GM19240 (cell line): ENCODE results near the gene CTNNA3.

Experiments used
- DNase-seq: peaks from one replicate; pipeline ENCODE4 v3.0.0; 2011; ENCODE audit warnings: low spot score; ENCODE audit not compliant: insufficient read length

CTNNA3 gene

DNA sequence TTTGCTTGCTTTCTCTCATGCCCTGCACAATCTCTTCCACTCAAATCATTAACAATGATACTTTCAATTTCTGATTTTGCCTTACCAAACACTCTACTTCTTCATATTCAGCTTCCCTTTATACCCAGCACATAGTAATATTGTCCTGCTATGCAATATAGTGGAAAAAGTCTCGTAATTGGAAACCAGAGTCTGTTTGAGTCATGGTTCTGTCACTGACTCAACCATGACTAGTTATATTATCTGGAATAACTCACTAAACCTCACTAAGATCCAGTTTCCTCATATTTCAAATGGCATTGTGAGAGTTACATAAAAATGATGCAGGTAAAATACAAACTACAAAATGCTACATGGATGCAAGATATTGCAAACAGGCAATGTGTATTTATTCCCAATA, 868.6 kb downstream of the CTNNA3 start:
- no peak for DNase-seq

DNA sequence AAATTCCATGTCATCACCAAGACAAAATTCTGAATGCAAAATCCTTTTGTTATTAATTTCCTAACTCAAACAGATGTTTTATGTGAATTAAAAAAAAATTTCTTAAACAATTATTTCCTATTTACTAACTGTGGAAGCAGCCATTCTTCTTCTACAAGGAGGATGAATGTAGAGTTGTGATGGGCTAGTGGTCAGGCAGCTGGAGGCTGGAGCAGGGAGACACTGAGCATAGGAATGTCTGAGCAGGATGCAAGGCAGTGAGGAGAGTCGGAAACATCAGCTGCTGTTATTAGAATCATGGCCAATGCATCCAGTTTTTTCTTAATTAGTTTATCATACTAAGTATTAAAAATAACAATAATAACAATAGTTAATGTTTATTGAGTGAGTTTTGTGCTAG, 872.7 kb downstream of the CTNNA3 start:
- DNase-seq, result no peak

DNA sequence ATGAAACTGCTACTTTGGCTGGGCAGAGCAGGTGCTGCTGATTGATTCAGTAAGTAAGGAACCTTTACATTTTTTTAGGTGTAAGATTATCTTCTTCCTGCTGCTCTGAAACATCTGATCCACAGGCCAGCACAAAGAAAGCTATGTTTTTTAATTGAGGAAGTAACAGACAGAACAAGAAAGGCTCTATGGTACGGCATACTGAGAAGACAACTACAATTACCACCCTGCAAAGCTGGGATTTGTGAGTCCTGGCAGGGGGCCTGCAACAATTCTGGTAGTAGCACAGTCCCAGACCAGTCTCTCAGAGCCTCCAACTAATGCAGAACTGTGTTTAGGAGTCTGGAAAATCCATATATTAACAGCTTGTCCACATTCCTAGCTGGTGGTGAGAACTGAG, 873.2 kb downstream of the CTNNA3 start:
- DNase-seq, result no peak

DNA sequence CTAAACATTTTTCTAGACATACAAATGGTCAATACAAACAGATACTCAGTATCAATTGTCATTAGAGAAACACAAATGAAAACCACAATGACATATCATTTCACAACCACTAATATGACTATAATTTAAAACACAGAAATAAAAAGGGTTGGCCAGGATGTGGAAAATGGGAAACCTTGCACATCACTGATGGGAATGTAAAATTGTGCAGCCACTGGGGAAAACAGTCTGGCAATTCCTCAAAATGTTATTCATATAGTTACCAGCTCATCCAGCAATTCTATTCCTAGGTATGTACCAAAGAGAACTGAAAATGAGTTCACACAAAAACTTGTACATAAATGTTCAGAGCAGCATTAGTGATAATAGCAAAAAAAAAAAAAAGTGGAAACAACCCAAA, 876.3 kb downstream of the CTNNA3 start:
- DNase-seq, result no peak

DNA sequence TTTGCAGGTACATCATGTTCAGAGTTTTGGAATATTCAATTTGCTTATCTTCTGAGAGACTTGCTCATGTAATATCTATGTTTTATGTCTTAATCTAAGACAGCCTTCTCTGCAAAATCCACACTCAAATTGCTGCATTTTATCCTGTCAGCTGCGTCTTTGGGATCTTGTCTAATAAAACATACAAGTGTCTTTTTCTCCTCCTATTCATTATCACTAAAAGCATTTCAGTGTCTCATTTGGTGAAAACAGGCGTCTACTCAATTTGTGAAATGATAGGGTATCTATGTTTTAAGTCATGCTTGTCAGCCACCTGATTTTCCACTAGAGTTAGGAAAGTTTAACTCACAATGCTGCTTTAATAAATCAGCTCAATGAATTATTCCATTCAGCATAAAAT, 882.9 kb downstream of the CTNNA3 start:
- no peak for DNase-seq

DNA sequence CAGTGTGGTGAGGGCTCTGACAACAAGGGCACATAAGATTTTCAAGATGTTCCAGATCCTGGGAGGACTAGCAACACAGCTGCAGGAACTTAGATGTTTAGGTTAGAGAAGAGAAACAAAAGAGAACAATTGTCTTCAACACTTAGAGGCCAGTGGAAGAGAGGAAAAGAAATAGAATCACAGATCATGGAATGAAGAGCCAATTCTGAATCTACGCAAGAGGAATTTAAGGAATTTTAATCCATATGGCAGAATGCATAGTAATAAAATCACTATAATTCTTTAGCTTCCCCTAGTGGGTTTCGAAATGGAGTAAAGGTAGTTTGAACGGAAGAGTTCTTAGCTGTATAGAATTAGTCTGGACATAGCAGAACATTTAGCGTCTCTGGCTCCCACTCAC, 884.8 kb downstream of the CTNNA3 start:
- DNase-seq, result no peak

DNA sequence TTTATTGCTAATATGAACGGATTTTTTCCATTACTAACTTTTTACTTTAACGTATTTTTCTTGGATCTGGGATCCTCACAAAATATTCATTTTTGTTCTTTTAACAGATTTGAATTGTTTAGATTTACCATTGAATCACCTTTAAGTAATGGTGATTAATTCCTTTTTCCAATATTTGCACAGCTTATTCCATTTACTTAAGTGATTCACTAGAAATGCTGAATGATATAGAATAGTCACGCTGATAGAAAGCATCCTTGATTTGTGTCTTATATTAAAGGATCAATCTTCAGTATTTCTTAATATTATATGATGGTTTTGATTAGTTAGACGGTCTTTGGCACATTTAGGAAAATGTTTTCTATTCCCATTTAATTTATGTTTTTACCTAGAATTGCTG, 886.6 kb downstream of the CTNNA3 start:
- DNase-seq, result no peak

DNA sequence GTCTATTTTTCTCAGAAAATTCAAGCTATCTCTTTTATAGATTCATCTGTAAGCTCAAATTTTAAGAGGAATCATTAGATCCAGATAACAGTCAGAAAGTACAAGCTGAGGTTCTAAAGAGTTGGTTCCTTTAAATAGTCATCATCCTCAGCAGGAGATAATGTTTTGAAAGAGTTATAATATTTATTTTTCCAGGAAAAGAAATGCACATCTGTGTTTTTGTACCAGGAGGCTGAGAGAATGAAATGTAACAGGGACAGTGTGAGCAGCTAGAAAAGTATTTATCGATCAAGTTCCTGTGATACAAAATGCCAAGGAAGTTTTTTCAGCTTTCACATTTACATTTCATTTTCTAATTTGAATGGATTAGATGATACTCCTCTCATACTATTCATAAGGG, 890.4 kb downstream of the CTNNA3 start:
- DNase-seq, result no peak

DNA sequence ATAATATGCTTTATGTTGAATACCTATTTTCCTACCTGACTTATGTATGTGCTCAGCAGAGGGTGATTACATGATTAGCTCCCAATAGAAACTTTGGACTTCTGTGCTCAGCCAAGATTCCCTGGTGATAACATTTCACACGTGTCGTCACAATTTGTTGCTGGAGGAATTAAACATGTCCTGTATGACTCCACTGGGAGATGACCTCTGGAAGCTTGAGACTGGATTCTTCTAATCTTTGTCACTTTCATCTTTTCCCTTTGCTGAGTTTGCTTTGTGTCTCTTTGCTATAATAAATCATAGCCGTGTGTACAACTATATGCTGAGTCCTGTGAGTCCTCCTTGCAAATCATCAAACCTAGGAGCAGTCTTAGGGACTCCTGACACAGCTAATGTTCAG, 891.0 kb downstream of the CTNNA3 start:
- DNase-seq, result no peak

DNA sequence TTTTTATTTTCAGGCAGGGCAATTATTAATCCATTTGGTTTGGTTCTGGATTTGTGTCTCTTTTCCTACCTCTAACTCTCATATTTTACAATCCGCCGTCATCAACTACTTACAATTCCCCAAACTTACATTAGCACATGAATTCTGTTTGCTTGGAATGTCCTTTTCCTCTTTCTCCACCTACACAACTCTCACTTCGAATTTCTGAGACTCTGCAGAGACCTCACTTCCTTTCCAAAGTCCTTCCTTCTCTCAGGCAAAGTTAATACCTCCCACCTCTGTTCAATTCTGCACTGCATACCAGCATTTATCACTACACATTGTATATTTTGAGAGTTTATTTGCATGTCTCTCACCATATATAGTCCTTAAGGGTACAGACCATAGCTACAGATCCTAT, 892.8 kb downstream of the CTNNA3 start:
- no peak for DNase-seq

DNA sequence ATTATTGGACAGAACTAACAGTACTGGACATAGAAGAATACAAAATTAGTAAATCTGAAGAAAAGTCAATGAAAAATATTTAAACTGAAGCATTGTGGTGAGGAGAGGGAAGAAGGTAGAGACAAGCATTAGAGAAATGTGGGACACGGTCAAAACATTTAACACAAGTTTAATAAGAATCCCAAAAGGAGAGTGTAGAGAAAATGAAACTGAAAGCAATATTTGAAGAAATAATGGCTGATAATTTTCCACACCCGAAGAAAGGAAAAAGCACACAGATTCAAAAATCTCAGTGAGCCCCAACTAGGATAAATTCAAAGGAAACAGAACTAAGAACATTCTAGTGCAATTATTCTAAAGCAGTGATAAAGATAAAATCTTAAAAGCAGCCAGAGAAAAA, 896.5 kb downstream of the CTNNA3 start:
- no peak for DNase-seq

DNA sequence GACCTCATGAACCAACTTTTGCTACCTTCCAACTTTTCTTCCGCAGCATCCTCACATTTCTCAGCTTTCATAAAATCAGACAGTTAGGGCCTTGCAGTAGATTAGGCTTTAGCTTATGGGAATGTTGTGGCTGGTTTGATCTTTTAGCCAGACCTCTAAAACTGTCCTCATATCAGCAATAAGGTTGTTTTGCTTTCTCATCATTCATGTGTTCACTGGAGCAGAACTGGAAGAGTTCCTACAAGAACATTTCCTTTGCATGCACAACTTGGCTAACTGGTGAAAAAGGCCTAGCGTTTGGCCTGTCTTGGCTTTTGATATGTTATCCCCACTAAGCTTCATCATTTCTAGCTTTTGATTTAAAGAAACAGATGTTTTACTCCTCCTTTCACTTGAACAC, 900.1 kb downstream of the CTNNA3 start:
- DNase-seq, result no peak

DNA sequence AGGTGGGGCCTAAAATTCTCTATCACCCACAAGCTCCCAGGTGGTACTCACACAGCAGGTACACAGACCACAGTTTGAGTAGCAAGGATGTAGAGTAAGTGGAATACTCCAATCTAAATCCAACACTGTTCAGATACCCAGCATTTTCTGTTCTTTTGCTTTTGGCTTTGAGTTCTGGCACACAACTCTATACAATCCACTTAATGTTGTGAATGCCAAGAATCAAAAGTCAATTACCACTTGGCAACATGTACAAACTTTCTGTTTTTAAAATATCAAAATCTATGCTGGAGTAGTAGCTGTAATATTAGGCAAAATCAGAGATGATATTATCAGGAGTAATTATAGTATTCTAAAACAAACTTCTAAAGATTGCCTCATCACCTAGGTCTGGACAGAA, 903.6 kb downstream of the CTNNA3 start:
- DNase-seq, result no peak

DNA sequence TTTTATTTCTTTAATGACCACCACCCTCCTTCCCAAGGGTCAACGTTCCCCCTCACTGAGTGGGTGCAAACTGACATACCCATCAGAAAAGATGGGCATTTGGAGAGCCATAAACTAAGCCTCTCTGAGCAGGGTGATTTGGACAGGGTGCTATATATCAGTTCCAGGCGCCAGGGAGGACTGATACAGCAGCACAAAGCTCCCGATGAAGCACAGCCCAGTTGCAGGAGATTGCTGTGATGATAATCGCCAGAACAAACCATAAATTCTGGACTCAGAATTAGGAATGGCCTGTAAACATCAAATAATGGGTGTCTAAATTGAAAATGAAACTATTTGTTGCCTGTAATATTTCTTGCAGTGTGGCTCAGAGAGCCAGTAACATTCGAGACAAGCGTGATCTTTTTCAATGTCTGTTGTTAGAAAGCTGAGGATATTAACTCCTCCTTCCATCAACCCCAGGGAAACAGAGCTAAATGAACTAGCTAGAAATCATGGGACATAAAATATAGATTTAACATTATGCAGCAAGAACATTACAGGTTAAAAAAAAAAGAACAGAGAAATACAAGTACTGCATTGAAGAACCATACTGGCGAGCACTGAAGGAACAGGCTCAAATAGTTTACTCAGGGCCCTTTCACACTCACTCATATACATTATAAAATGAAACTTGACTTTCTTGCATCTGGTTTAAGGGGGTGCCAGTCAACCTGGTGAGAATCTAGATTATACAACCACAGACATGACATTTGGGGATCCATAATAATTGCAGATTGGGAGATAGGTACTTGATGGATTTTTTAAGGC, 907.6 kb downstream of the CTNNA3 start:
- no peak for DNase-seq

DNA sequence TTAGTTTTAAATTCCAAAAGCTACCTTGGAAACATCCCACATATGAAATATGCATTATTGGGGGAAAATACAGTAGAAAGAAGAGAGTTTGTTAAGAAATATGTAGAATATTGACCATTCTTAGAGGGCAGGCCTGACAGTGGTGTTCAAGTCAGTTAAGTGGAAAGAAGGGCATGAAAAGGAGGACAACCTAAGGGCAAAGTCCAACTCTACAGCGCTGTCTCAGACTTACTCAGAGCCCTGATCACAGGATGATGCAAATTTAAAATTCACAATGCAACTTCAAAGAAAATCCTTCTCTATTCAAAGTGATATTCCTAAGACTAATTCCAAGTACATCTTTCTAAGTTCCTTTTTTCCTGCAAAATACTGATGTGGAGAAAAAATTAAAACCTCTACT, 909.3 kb downstream of the CTNNA3 start:
- no peak for DNase-seq

DNA sequence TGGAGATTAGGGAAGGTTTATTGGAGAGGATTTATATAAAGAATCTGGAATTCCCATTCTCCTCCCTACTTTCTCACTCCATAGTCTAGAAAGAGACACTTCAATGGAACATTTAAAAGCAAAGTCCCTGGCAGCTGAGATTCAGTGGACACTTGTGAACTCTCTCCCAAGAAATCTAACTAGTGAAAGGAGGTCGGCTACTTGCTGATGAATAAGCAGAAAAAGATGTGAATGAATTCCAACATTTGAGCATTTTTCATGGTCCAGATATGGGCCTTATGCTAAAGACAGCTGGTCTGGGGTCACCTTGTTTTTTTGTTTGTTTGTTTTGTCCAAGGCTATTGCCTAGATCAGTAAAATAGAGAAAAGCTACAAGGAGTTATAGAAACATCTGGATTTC, 911.2 kb downstream of the CTNNA3 start:
- no peak for DNase-seq

DNA sequence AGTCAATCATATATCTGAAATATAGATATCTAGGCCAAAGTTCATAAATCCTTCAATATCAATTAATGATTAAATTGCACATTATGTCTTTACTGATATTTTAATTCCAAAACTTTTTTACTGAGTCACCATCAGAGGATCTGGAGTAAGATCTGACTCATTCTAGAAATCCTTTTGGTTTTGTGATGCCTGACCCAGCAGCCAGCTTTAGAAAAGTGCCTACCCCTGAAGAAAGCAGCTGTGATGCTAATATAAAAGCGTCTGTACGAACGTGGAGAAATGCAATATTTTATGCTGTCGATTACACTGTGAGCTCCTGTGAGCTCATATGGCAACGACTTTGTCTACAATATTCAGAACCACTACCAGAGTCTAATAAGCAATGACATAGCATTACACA, 912.7 kb downstream of the CTNNA3 start:
- no peak for DNase-seq

DNA sequence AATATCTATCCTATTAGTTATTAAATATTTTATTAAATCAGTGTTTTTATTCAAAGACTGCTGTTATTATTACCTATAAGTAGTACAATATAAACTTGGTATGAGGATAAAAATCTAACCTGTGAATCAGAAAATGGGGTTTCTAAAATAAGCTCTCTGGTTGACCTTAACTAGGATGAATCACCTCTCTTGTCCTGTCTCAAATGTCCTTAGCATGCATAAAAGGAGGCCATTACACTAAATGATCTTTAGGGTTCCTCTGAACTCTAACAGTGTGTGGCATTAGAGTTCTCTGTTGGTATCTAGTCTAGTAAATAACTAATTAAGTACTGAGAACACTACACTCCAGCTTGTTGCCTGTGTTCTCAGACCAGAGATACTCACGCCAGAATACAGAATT, 913.2 kb downstream of the CTNNA3 start:
- DNase-seq, result no peak

DNA sequence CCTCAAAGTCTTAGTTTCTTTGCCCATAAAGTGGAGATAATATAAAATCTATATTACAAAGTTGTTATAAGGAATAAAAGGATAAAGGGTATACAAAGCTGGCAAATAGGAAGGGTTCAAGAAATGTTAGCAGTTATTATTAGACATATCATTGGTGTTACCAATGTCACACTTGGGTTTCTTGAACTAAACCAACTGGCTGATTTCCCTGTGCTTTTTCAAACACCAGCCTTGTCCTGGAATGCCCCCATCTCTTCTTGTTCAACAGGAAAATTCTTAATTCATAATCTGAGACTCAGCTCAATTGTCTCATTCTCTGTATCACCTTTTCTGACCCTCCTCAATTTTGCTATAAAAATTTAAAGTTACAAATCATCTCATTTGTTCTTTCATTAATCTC, 913.9 kb downstream of the CTNNA3 start:
- no peak for DNase-seq

DNA sequence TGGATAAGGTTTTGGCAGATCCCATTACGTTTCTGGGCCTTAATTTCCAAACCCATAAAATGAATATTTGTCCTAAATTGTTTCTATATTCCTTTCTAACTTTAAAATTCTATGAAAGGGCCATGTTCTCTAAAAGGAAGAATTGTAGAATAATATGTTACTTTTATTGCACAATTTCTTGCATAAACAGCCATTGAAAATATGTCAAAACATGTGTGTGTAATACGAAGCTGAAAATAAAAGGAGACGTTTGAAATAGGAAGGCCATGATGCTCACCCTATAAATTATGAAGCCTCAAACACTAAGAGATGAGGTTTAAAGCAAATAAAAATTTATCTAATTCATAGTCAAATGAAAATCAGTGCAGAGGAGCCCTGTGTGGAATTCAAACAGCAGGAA, 915.2 kb downstream of the CTNNA3 start:
- DNase-seq, result no peak

DNA sequence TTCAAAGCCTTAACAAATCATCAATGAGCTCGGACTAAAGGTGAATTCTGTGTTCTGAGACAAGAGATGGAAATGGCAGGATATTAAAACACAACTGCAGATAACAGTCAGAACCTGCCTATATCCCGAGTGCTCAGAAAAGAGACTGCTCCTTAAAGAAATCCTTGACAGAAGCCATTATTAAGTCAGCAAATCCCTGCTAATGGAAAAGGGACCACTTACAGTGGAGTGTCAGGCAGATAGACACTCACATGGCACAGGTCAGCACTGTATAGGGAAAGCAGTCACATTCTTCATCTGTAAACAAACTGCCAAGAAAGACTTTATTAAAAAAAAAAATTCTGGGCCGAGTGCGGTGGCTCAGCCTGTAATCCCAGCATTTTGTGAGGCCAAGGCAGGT, 917.6 kb downstream of the CTNNA3 start:
- no peak for DNase-seq

DNA sequence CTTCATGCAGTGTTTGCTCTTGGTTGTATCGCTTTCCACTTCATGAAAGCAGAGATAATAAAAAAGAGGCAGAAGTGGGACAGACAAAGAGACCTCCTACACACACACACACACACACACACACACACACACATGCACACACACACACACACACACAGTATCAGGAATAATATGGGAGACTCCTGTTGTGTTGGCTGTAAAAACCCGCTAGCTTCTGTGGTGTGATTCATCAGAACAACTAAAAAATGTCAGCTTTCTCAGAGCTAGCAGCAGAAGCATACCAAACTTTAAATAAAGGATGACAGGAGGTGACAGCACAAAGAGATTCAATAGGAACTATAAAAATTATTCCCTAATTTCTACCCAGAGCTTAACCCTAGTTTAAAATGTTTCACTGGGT, 918.3 kb downstream of the CTNNA3 start:
- no peak for DNase-seq

DNA sequence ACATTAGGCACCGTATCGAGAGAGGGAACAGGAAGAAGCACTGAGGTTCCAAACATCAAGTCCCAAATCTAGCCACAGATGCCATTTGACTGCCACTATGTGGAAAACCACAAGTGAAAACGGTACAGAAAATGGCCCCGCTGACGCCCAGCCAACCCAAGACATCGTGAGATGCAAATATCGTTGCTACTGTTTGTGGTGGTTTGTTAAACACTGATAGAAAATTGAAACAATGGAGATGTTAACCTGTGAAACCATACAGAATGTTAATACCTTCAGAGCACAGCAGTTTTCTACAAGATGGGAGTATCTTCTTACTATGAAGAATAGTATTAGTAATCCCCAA, 922.5 kb downstream of the CTNNA3 start:
- no peak for DNase-seq
